Stimulated activated CD4-positive, alpha-beta T cell treated with anti-CD3 and anti-CD28 coated beads, Interleukin-15, amount 100 ng/mL, for 1 hour (primary cell): ENCODE measurements around the gene LRWD1.
"Not testable (repeated sequence)": the region's sequence is repeated elsewhere in the genome, so short reads cannot be mapped to it uniquely, and the experiment has no call there.

Experiments
- DNase-seq, 2 donors: peaks; one replicate each; pipeline ENCODE4 v3.0.0-alpha.2; 2020; ENCODE audit warnings: low read depth in 1 of 2, low spot score in 1 of 2

LRWD1 gene

GRCh38 chr7:102467581-102468477, 3.0 kb downstream of the LRWD1 start:
- no peak for DNase-seq

DNA sequence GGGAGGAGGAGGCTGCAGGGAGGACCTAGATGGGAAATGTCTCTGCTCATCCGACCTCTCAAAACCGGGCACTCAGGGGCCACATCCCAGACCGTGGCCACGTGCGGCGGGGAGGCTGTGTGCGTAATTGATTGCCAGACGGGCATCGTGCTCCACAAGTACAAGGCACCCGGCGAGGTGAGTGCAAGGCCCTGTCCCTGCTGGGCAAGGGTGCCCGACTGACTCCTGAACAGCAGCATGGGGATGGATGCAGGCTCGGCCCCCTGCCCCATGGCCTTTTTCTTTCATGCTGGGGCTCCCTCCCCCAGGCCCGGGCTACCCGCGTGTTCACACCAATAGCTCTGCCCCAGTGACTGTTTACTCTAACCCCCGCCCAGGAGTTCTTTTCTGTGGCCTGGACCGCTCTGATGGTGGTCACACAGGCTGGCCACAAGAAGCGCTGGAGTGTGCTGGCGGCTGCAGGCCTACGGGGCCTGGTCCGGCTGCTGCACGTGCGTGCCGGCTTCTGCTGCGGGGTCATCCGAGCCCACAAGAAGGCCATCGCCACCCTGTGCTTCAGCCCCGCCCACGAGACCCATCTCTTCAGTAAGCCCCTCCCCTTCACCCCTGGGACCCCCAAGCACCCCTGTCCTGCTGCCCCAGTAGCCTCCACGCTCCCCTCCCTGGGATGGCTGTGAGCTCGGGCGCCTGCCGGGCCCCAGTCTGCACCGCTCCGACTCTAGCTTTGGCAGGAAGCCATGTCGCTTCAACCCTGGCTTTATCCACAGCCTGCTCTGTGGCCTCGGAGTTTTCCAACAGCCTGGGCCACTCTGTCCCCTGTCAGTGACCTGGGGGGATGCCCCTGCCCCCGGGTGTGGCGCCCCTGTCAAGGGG, 3.9 kb downstream of the LRWD1 start:
- no peak for DNase-seq

- no peak for DNase-seq
These were observed 4.7 kb downstream of the LRWD1 start for GRCh38 chr7:102469351-102469971.

DNA sequence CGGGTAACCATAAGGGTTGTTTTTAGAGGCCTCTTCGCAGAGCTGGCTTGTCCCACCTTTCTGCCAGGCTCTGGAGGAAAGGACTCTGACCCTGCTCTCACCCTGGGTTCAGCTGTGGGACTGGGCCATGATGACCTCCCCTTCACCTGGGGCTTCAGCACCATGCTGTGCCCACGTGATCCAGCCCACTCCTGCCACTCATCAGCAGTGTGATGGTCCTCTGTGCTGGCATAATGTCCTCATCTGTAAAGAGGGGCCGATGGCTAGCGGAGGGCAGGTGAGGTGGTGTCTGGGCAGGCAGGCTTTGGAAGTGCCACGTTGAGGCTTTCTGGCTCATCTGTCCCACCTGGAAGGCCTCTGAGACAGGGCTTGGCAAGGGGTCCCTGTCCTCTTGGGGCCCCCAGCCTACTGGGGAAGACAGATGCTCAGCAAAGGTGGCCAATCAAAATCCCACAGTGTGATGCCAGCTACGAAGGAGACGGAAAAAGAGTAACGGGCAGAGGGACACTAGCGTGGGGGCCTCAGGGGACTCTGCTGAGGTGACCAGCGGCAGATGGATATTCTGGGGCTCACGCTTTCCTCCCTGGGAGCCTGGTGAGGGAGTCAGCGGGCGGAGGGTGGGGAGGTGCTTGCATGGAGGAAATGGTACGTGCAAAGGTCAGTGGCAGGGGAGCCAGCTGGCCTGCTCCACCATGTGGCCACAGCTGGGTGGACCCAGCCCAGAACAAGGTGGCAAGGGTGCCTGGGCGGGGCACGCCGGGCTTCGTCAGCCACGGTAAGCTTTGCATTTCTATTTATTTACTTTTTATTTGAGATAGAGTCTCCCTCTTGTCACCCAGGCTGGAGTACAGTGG, 5.4 kb downstream of the LRWD1 start:
- DNase-seq, result no peak

DNA sequence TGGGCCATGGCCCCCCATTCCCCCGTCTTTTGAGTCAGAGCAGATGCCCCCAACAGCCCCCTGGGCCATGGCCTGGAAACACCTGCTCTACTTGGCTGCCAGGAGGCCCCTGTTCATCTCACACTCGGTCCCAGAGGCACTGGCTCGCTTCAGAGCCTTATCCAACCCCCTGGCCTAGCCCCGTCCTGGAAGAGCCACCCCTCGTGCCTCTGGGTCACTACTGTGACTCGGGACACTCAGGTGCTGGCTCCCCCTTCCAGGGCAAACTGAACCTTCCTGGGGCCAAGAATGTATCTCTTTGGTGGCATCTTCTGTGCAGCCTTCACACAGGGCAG, 7.0 kb downstream of the LRWD1 start:
- DNase-seq, result no peak

GRCh38 chr7:102472126-102473041, 7.6 kb downstream of the LRWD1 start:
- no peak for DNase-seq

DNA sequence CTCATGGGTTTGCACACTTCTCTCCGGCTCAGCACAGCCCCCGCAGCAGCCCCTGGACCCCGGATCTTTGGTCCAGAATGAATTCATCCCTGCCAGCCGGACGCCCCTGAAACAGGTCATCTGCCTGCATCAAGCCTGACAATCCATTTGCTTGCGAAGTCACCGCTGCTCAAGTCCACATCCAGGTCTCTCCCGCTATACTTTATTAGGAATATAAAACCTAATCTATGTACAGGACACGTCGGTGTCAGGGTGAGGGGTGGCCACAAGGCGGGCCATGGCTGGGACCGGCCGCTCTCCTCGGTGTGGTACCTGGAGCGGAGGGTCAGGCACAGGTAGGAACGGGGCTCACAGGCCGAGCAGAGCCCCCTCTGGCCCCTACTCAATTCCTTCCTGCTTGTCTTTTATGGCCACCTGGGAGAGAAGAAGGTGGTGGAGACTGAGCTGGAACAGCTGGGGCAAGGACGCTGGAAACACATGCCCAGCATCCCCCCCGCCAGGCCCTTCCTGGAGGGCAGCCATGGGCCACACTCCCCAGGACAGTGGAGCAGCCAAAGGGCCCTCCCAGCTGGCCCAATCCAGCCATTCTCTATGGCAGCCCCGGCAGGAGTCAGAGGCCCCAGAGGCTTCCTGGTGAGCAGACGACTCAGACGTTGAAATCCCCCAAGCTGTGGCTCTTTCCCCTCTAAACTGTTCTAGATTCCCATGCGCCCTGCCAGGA, 8.6 kb downstream of the LRWD1 start:
- no peak for DNase-seq

DNA sequence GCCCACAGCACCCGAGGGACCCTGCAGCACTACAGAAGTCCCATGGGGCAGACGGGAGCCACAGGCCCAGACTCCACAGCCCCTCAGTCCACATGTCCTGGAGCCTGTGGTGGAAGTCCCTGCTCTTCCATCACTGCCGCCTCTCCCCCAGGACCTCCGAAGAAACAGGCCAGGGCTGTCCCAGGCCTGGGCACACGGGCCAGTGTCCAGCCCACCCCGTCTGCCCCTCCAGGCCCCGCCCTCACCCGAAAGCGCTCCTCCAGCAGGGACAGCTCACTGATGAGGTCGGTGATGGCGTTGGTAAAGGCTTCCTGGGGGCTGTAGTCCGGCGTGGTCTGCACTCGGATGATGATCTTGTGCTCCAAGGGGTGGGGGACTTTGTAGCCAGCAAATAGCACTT, 9.3 kb downstream of the LRWD1 start:
- DNase-seq, result not testable (repeated sequence)

DNA sequence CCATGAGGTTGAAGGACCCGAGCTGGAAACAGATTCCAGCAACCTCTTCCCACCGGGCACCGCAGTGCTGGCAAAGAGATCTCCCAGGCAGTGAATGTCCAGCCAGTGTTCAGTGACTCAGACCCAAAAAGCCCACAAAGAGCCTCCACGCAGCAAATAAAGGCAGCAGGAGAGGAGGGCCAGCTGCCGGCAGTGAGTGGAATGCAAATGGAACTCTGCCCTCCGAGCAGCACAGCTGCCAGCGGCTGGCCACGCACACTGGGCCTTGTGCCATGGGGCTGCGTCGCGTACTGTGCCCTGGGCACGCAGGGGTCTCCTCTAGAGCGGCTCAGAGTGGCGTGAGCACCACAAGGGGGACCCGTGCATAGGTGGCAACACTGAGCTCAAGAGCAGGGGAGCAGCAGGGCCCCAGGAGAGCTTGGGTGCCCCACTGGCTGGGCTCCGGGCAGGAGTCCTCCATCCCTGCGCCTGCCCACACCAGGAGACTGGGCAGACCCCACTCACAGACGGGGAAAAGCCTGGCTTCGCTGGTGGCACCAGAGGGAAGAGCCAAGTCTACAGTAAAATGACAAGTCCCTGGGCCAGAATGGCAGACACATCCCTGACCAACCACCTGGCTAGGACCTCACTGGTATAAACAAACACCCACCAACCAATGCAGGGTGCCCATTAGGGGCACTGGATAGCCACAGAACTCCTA, 10.1 kb downstream of the LRWD1 start:
- DNase-seq, result not testable (repeated sequence)

- peak; percentile 81 to 83 for DNase-seq
These were observed 13.8 kb downstream of the LRWD1 start, which contains the start of gene POLR2J for GRCh38 chr7:102478314-102479208. Gene POLR2J, minus strand, starts transcription at chr7:102478922. Its CDS starts 62 bp downstream, at chr7:102478860.

DNA sequence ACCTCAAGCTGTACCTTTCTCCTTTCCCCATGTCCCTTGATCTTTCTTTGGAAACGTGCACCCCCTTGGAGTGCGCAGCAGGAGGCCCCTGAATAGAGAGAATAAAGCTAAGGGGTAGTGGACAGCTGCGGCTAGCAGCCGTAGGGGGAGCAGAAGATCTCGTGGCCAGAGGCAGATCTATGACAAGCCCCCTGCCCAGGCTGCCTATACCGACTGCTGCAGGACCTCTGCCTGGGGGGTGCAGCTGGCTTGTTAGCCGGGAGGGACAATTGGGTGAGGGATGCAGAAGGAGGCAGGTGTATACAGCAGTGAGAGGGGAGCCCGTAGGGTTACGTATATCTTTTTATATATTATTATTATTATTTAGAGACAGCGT, 14.4 kb downstream of the LRWD1 start:
- not testable (repeated sequence) for DNase-seq

GRCh38 chr7:102479982-102480637, 15.3 kb downstream of the LRWD1 start:
- not testable (repeated sequence) for DNase-seq

DNA sequence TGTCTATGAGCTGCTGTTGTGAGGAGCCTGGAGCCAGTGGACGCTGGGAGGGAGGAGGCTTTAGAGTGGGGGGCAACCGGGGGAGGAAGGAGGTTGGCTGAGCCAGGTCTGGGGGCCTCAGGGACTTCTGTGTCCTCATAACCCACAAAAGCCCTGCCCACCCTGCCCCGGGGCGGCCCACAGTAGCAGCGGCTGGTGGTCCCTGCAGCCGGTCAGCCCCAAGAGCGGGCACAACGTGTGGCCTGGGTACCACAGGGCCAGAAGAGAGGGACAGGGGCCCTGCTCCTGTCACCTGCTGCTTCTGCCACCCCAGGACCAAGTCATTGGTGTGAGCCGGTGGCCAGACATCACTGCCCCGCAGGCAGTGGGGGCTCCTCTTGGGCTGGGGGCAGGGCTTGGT, 17.2 kb downstream of the LRWD1 start:
- not testable (repeated sequence) for DNase-seq

- DNase-seq, result not testable (repeated sequence)
These were observed 19.5 kb downstream of the LRWD1 start for GRCh38 chr7:102484317-102484716.

- peak in 1 of 2 donors; percentile 50 for DNase-seq
These were observed 25.8 kb downstream of the LRWD1 start for GRCh38 chr7:102490529-102491075.

- not testable (repeated sequence) for DNase-seq
These were observed 28.6 kb downstream of the LRWD1 start for GRCh38 chr7:102493220-102493935.
